Erythroblast (primary cell): ENCODE data around the gene ZNF689.

Experiments
- DNase-seq, 2 experiments: peaks; one replicate each; lab custom pipeline; 2025; lab: John Stamatoyannopoulos, UW
- GATA1 ChIP-seq: IDR thresholded peaks from 2 replicates; pipeline ENCODE4 v1.6.1; 2011; ENCODE audit warnings: low read depth, mild to moderate bottlenecking, control low read depth, low read length, moderate library complexity
- POLR2A ChIP-seq: IDR thresholded peaks from 2 replicates; pipeline ENCODE4 v1.6.1; 2011; ENCODE audit warnings: mild to moderate bottlenecking, low read length

Gene ZNF689

GRCh38 chr16:30570636-30571444 is 39.3 kb downstream of the ZNF689 start:
- DNase-seq = no peak

GRCh38 chr16:30569746-30570635 is 40.2 kb downstream of the ZNF689 start:
- DNase-seq = no peak
- TF ChIP-seq POLR2A (no peak), GATA1 (no peak)

More at GRCh38 chr16:30570636-30571444, 39.3 kb downstream of the ZNF689 start:
- TF ChIP-seq GATA1 (no peak), POLR2A (no peak)

GRCh38 chr16:30569281-30569680 is 40.9 kb downstream of the ZNF689 start:
- DNase-seq = no peak
- TF ChIP-seq GATA1 = no peak
- no peak for TF ChIP-seq POLR2A

GRCh38 chr16:30567991-30568638 is 42.1 kb downstream of the ZNF689 start:
- DNase-seq = no peak
- TF ChIP-seq GATA1 (no peak), POLR2A (no peak)

GRCh38 chr16:30567160-30567990 is 42.8 kb downstream of the ZNF689 start:
- TF ChIP-seq POLR2A (no peak), GATA1 (no peak)
- no peak for DNase-seq

GRCh38 chr16:30566531-30566930 is 43.7 kb downstream of the ZNF689 start:
- DNase-seq = no peak
- TF ChIP-seq GATA1 (no peak), POLR2A (no peak)

- DNase-seq = no peak
- TF ChIP-seq GATA1 (no peak), POLR2A (no peak)
These were observed 44.2 kb downstream of the ZNF689 start for GRCh38 chr16:30565984-30566383.

GRCh38 chr16:30565526-30565925 is 44.7 kb downstream of the ZNF689 start:
- DNase-seq = no peak
- no peak for TF ChIP-seq GATA1
- TF ChIP-seq POLR2A = no peak

- no peak for DNase-seq
- TF ChIP-seq GATA1 = no peak
- TF ChIP-seq POLR2A = no peak
These were observed 48.2 kb downstream of the ZNF689 start for GRCh38 chr16:30562021-30562420.

GRCh38 chr16:30561089-30561816 is 48.9 kb downstream of the ZNF689 start:
- DNase-seq = no peak

GRCh38 chr16:30559690-30560089 is 50.5 kb downstream of the ZNF689 start:
- DNase-seq = no peak
- TF ChIP-seq GATA1 (no peak), POLR2A (no peak)

More at GRCh38 chr16:30561089-30561816, 48.9 kb downstream of the ZNF689 start:
- TF ChIP-seq POLR2A (peak; percentile 34), GATA1 (no peak)

GRCh38 chr16:30558789-30559377 is 51.3 kb downstream of the ZNF689 start:
- no peak for DNase-seq
- TF ChIP-seq GATA1 (no peak), POLR2A (no peak)
